ENCODE results near the gene WDR93. TPM values are rescaled to one million over a fixed set of nuclear protein-coding genes. Genes with fewer than 3 reads are reported as not detected.

WDR93 gene
- total RNA-seq, 1 donor from 2014 or later: not detected

DNA sequence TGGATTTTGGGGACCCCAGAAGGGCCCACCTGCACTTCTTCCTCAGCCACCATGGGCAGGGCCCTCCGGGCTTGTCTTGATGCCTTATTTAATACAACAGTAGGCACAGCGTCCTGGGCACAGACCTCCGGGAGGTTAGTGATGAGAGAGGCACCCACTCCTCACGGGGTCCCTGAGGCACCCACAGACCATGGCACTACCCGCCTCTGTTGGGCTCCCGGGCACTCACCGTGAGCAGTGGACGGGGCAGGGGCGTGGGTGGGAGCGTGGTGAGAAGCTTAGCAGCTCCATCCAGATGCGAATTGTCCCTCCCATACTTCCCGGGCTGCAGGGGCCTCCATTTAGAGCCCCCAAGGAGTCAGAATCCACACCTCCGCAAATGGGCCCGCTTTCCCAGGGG is 85.2 kb downstream of the WDR93 start:
- Histone ChIP-seq H3K36me3 (no peaks in the 10 kb centered on the region), H3K4me1 (peaks cover 15% of the 10 kb centered on the region), H3K4me3 (peak overlapping the region; percentile 66), H3K9me3 (replicated peaks) (no peaks in the 10 kb centered on the region), H3K27me3 (ENCODE audit: low read depth) (no peaks in the 10 kb centered on the region), H3K27ac (replicated peaks) (peak overlapping the region; percentile 58)
- intact Hi-C loops (cut with micrococcal nuclease): no loop called here
- TF ChIP-seq, protein P1, sequence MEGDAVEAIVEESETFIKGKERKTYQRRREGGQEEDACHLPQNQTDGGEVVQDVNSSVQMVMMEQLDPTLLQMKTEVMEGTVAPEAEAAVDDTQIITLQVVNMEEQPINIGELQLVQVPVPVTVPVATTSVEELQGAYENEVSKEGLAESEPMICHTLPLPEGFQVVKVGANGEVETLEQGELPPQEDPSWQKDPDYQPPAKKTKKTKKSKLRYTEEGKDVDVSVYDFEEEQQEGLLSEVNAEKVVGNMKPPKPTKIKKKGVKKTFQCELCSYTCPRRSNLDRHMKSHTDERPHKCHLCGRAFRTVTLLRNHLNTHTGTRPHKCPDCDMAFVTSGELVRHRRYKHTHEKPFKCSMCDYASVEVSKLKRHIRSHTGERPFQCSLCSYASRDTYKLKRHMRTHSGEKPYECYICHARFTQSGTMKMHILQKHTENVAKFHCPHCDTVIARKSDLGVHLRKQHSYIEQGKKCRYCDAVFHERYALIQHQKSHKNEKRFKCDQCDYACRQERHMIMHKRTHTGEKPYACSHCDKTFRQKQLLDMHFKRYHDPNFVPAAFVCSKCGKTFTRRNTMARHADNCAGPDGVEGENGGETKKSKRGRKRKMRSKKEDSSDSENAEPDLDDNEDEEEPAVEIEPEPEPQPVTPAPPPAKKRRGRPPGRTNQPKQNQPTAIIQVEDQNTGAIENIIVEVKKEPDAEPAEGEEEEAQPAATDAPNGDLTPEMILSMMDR (IDR thresholded peaks at IDR 0.05; ENCODE audit: borderline replicate concordance): no peak
- DNase-seq: no peak

- H3K27me3 ChIP-seq (ENCODE audit: low read depth): no peaks in the 10 kb centered on the region
- H3K4me3 ChIP-seq: peak within 1 kb of the TSS; percentile 66
- peak within 1 kb of the TSS; percentile 58 for H3K27ac ChIP-seq (replicated peaks)
- TF ChIP-seq, protein P1 (IDR thresholded peaks at IDR 0.05; ENCODE audit: borderline replicate concordance): peak; percentile 72
- peaks cover 15% of the 10 kb centered on the region for H3K4me1 ChIP-seq
- no peaks in the 10 kb centered on the region for H3K9me3 ChIP-seq (replicated peaks)
- H3K36me3 ChIP-seq: no peaks in the 10 kb centered on the region
- peak; percentile 86 for DNase-seq
- intact Hi-C loops (cut with micrococcal nuclease): no loop called here
Observed at GRCh38 chr15:89776274-89777072, 85.9 kb downstream of the WDR93 start, which contains the start of gene MESP2. MESP2 (plus strand) TSS chr15:89776332; CDS start chr15:89776358, 26 bp downstream.

DNA sequence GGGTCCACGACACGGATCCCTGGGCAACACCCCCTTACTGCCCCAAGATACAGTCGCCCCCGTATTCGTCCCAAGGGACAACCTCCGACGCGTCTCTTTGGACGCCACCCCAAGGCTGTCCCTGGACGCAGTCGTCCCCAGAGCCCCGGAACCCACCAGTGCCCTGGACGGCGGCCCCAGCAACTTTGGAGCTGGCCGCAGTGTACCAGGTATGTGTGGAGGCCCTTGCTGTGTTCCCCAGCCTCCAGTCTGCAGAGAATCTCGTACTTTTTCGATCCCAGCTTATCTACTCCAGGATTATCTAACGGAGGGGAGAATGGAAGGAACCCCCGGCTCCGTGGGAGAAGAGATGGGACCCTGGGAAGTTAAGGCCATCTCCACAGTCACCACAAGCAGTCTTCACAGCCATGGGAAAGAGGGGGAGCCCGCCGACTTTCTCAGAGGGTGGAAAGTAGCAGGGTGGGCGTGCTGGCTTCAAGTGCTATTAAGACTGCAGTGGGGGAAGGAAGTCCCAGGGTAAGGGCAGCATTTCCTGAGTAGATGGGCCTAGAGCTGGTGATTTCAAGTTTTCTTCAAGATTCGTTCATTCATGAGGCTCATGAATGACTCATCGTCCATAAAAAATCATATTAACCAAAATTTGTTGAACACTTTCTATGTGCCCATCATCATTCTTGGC is 86.6 kb downstream of the WDR93 start:
- peak overlapping the region; percentile 66 for H3K4me3 ChIP-seq
- no peaks in the 10 kb centered on the region for H3K9me3 ChIP-seq (replicated peaks)
- DNase-seq: no peak
- peaks cover 15% of the 10 kb centered on the region for H3K4me1 ChIP-seq
- no peaks in the 10 kb centered on the region for H3K27me3 ChIP-seq (ENCODE audit: low read depth)
- TF ChIP-seq, protein P1 (IDR thresholded peaks at IDR 0.05; ENCODE audit: borderline replicate concordance): no peak
- intact Hi-C loops (cut with micrococcal nuclease): no loop called here
- no peaks in the 10 kb centered on the region for H3K36me3 ChIP-seq
- peak overlapping the region; percentile 58 for H3K27ac ChIP-seq (replicated peaks)

- Histone ChIP-seq H3K4me3 (no peak overlapping the region), H3K27ac (replicated peaks) (no peak overlapping the region), H3K27me3 (ENCODE audit: low read depth) (no peaks in the 10 kb centered on the region), H3K36me3 (no peaks in the 10 kb centered on the region), H3K4me1 (peaks cover 15% of the 10 kb centered on the region), H3K9me3 (replicated peaks) (no peaks in the 10 kb centered on the region)
- DNase-seq: no peak
- intact Hi-C loops (cut with micrococcal nuclease): no loop called here
- TF ChIP-seq, protein P1 (IDR thresholded peaks at IDR 0.05; ENCODE audit: borderline replicate concordance): no peak
Observed at GRCh38 chr15:89777782-89778380, 87.3 kb downstream of the WDR93 start.

GRCh38 chr15:89778861-89779260 is 88.2 kb downstream of the WDR93 start:
- peaks cover 15% of the 10 kb centered on the region for H3K4me1 ChIP-seq
- intact Hi-C loops (cut with micrococcal nuclease): no loop called here

More at GRCh38 chr15:89778861-89779260, 88.2 kb downstream of the WDR93 start:
- TF ChIP-seq, protein P1 (IDR thresholded peaks at IDR 0.05; ENCODE audit: borderline replicate concordance): no peak
- Histone ChIP-seq H3K36me3 (no peaks in the 10 kb centered on the region), H3K27me3 (ENCODE audit: low read depth) (no peaks in the 10 kb centered on the region), H3K4me3 (no peak overlapping the region), H3K9me3 (replicated peaks) (no peaks in the 10 kb centered on the region), H3K27ac (replicated peaks) (no peak overlapping the region)
- DNase-seq: no peak

Measured in left ventricle myocardium inferior (tissue), 1 donor.